Measurements from ENCODE around the gene TRPV5.

Gene TRPV5

DNA sequence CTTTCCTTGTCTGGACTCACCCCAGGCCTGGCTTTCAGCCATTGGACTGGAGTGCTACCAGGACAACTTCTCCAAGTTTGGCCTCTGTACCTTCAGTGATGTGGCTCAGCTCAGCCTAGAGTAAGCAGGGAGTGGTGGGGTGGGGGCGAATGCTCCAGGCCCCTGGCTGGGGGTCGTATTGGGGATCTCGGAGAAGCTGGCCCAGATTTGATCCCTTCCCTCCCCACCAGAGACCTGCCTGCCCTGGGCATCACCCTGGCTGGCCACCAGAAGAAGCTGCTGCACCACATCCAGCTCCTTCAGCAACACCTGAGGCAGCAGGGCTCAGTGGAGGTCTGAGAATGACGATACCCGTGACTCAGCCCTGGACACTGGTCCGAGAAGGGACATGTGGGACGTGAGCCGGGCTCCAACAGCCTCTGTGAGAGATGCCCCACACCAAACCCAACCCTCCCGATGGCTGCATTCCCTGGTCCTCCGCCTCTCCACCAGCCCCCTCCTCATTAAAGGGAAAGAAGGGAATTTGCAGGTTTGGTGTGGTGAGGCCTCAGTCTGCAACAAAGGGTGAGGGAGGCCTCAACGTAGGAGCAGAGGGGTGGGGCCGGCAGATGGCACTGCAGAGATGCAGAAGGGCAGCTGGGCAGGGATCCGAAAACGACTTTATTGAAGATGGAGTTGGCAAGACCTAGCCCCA is 62.8 kb downstream of the TRPV5 start:
- DNase-seq (ENCODE audit: low spot score): no peak

DNA sequence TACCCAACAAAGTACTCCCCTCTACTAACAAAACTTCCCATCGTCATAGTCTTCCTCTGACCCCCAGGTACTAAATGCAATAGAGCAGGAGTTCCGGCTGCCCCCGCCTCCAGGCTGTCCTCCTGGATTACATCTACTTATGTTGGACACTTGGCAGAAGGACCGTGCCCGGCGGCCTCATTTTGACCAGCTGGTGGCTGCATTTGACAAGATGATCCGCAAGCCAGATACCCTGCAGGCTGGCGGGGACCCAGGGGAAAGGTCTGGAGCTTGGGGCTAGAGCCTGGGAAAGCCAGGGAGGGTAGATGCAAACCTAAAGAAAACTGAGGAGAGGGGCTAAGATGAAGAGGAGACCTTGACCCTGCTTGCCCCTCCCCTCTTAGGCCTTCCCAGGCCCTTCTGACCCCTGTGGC is 63.4 kb downstream of the TRPV5 start:
- DNase-seq (ENCODE audit: low spot score): no peak

- no peak for DNase-seq (ENCODE audit: low spot score)
Observed at GRCh38 chr7:142869434-142869833, 64.1 kb downstream of the TRPV5 start.

GRCh38 chr7:142868986-142869415 is 64.5 kb downstream of the TRPV5 start:
- DNase-seq (ENCODE audit: low spot score): no peak

GRCh38 chr7:142868188-142868985 is 65.2 kb downstream of the TRPV5 start:
- no peak for DNase-seq (ENCODE audit: low spot score)

DNA sequence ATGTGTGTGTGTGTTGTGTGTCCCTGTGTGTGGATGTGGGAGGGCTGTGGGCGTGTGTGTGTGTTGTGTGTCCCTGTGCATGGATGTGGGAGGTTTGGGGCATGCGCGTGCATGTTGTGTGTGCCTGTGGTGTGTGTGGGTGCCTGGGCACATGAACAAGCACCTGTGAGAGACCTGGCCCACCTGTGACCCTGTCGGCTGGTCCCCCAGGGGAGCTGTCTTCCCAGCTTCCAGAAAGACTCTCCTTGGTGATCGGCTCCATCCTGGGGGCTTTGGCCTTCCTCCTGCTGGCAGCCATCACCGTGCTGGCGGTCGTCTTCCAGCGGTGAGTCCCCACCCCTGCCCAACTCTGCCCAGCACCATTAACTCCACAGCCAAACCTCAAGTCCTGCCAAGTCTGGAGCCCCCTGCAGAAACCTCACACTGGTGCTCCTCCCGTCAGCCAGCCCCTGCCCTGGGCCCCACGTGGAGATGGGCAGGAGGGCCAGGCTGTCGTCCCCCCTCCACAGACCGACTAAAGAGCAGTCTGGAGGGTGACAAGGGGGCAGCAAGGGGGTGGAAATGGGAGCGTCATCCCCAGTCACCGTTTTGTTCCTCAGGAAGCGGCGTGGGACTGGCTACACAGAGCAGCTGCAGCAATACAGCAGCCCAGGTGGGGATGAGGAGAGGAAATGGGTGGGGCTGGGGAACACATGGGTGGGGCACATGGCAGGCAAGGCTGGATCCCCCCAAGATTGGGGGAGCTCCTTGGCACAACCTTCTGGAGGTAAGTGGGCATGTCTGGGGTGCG is 66.0 kb downstream of the TRPV5 start:
- DNase-seq (ENCODE audit: low spot score): no peak

- DNase-seq (ENCODE audit: low spot score): no peak
Observed at GRCh38 chr7:142867097-142867378, 66.5 kb downstream of the TRPV5 start.

GRCh38 chr7:142866361-142867096 is 67.0 kb downstream of the TRPV5 start:
- DNase-seq (ENCODE audit: low spot score): peak; percentile 63

GRCh38 chr7:142865766-142866165 is 67.8 kb downstream of the TRPV5 start:
- DNase-seq (ENCODE audit: low spot score): no peak

- DNase-seq (ENCODE audit: low spot score): no peak
Observed at GRCh38 chr7:142864980-142865747, 68.4 kb downstream of the TRPV5 start.

DNA sequence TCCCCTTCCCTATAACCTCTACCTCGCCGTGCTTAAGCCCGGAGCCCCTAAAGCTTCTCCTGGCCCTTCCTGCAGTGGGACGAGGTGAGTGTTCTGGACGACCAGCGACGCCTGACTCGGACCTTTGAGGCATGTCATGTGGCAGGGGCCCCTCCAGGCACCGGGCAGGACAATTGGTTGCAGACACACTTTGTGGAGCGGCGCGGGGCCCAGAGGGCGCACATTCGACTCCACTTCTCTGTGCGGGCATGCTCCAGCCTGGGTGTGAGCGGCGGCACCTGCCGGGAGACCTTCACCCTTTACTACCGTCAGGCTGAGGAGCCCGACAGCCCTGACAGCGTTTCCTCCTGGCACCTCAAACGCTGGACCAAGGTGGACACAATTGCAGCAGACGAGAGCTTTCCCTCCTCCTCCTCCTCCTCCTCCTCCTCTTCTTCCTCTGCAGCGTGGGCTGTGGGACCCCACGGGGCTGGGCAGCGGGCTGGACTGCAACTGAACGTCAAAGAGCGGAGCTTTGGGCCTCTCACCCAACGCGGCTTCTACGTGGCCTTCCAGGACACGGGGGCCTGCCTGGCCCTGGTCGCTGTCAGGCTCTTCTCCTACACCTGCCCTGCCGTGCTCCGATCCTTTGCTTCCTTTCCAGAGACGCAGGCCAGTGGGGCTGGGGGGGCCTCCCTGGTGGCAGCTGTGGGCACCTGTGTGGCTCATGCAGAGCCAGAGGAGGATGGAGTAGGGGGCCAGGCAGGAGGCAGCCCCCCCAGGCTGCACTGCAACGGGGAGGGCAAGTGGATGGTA is 69.5 kb downstream of the TRPV5 start:
- DNase-seq (ENCODE audit: low spot score): no peak

- no peak for DNase-seq (ENCODE audit: low spot score)
Observed at GRCh38 chr7:142862786-142863400, 70.7 kb downstream of the TRPV5 start.

DNA sequence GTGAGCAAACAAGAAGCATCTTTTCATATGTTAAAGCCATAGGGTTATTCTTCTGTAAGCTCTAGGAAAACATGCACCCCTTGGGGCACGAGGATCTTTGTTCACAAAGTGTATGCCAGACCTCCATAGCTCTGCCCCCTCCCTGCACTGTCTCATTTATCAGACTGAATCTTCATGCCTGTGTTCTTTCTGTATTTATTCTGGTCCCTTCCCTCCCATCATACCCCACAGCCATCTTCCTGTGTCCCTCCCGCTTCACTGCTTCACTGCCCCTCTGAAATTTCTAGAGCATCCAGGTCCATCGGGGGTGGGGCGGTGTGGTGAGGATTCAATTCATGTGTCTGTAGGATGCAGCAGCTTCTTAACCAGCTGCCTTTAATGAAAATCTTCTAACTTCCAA is 71.2 kb downstream of the TRPV5 start:
- DNase-seq (ENCODE audit: low spot score): no peak

- DNase-seq (ENCODE audit: low spot score): no peak
Observed at GRCh38 chr7:142860968-142861367, 72.6 kb downstream of the TRPV5 start.

- DNase-seq (ENCODE audit: low spot score): no peak
Observed at GRCh38 chr7:142859829-142860228, 73.7 kb downstream of the TRPV5 start.

- DNase-seq (ENCODE audit: low spot score): no peak
Observed at GRCh38 chr7:142859411-142859810, 74.1 kb downstream of the TRPV5 start.
